Activated naive CD4-positive, alpha-beta T cell treated with Interleukin-2 at 50 U/mL for 16 hours (primary cell): Measurements from ENCODE around the gene SLC7A1.

Experiments used
- DNase-seq: peaks from one replicate; pipeline ENCODE4 v3.0.0-alpha.2; 2020

The SLC7A1 gene

DNA sequence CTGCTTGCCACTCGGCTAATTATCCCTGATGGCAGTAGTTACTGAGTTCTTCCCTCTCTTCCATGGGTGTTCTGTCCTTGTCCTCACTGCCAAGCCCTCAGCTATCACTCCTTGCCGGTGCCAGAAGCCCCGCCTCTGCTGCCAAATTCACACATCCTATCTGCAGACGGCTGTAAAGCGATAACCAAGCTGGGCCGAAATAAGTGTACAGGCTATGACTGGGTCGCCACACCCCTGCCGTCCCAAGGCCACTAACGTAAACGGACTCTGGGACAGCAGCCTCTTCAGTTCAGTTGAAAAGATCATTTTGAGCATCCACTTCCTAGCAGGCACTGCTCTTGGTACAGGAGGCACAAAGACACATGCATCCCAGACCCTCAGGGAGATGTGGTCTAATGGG lies 13.3 kb downstream of the SLC7A1 start:
- no peak for DNase-seq

DNA sequence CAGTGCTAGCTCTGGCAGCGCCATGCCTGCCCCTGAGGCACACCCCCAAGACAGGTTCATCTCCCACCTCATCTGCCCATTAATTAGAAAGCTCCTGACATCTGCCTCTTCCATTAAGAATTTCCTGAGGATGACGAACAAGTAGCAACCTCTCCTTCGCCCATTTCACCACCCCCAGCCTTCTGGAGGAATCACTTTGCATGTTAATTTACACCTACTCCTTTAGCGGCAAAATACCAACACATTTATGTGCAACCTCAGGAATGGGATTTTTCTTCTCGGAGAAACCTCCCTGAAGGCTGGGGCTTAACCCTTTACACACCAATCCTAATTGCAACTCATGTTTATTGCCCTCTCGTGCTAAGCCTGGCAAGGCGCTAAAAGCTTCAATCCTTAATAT lies 13.8 kb downstream of the SLC7A1 start:
- no peak for DNase-seq

DNA sequence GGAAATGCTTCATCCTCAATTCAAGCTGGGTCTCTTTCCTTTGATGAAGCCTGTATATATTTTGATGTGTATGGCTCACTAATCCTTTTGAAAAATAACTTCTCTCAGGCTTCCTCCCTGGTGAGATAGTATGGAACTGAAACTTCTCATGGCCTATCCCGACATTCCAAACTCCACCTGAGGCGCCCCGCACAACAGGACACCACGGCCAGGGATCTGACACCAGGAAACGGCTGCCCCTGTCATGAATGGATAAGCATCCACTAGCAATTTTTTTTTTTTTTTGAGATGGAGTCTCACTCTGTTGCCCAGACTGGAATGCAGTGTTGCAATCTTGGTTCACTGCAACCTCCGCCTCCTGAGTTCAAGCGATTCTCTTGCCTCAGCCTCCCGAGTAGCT lies 16.4 kb downstream of the SLC7A1 start:
- no peak for DNase-seq

DNA sequence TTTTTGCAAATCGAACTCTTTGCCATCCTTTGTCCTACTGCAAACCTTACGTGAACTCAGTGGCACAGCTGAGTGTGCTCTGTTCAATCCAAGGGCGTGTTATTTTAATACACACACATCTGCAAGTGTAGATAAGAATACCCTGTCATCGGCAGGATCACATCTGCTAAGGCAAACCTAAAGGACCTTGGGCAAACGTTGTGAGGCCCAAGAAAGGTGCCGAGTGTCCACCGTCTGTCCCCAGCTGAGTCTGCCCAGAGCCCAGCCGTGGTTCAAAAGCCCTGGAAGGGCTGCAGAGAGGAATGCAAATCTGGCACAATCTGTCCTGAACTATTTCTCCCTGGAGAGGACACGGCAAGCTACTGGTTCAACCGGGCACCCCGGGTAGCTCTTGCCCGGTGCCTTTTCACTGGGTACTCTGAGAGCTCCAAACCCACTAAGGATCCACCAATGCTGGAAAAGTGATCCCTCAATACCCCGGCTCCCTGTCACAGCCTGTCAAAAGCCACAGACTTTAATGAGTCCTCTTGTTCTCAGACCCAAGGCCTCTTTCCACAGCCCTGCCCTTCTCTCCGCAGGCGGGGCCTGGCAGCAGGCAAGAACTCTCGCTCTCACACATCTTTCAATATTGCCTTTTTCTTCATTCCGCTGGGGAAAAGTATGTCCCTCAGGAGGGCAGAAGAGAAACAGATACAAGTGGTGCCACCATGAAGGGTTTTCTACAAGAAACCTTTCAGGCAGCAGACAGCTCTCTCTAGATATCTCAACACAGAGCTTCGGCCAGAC lies 17.0 kb downstream of the SLC7A1 start:
- no peak for DNase-seq

DNA sequence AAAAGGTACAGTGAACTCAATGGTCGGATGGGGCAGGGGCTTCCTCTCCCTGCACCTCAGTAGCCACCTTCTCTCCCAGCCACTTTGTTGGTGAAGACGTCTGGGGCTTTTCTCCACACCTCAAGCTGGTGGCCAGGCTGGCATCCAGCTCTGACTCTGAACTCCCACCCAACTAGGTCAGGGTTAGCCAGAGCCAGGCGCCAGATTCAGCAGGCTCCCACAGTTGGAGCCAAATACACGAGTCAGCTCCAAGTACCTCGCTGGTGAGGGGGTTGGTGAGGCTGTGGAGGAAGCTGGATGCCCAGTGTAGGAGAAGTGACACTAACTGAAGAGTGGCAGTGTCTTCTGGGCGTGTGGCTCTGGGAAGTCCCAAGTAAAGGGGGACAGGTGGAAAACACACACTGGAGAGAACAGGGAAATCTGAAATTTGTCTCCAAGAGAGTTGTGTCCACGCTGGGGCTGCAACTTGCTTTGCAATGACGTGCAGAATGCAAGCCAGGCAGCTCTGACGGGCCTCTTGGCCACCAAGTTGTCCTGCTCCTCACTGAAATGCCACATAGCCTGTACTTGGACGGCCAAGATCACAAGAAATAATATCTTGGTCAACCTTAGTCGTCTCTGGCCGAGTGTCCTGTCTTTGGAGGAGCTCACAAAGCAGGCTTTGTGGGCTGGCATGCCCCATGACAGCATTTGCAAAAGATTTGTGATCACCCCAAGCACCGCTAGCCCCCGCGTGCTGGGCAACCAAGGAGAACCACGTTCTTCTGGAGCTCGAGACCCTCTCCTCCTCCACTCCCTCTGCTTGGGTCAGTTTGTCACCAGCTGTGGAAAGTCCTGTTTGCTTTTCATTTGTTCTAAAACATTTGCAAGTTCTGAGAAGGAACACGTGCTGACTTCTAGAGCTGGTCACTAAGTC lies 18.1 kb downstream of the SLC7A1 start:
- DNase-seq: no peak

DNA sequence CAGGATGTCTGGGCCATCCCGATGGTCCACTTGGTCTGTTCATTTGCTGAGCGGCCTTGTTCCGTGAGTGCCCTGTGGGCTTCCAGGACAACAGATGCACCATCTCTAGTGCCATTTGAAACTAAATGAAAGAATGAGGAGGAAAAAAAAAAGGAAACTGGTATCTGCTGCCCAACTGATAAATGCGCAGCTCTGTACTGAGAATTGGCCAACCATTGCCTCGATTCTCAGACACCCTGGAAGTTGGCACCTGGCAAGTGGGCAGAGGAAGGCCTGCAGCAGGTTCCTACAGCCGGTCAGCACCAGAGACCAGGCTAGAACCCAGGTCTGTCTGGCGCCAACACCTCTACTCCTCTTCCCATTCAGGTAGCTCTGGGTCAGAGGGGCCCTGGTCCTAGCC lies 18.9 kb downstream of the SLC7A1 start:
- DNase-seq: no peak

DNA sequence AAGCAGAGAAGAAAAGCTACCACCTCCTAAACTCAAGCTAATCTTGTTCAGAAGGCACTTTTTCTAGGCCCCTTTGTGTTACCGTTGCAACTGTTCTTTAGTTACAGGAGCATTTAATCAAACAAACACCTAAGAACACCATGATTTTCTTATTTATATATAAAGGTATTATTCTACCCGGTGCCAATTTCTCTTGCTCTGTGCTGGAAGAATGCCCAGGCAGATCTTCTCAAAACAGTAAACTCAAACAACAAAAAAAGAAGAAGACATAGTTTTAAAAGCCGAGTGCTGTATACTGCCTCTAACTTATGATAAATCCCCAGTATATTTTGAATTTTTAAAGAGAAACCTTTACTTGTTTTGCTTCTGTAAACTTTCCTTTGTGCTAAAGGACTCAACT lies 20.4 kb downstream of the SLC7A1 start:
- DNase-seq: no peak

DNA sequence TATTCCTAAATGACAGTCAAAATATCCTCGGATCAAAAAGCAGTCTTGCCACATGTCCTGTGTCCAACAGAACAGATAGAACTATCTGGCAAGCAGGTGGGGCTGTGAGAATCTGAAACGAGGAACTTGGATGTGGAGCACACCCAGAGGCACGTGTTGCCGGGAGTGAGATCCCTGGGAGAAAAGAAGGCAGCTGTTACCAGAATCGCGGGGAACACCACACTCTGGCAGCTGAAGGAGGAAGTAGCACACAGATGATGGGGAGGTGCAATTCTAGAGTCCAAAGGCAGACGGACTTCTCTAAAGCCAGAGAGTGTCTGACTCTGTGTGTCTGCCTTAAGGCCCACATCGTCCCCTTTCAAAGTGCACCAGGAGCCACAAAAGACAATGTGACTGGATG lies 22.3 kb downstream of the SLC7A1 start:
- DNase-seq: no peak

DNA sequence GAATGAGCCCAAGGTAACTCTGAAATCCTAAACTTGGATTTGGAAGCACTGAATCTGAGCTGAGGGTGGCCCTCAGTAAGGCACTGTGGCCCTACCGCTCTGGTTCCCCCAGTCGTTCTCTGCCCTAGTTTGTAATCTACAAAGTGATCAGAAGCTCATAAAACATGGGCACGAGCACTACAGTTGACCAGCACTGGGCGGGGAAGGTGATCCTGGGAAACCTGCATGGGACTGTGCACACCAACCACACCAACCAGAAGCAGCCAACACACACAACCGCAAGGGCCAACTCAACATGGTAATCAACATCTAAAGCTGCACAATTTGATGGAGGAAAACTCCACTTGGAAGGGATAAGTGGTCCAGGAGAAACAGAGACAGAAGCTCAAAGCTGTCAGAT lies 22.9 kb downstream of the SLC7A1 start:
- no peak for DNase-seq

DNA sequence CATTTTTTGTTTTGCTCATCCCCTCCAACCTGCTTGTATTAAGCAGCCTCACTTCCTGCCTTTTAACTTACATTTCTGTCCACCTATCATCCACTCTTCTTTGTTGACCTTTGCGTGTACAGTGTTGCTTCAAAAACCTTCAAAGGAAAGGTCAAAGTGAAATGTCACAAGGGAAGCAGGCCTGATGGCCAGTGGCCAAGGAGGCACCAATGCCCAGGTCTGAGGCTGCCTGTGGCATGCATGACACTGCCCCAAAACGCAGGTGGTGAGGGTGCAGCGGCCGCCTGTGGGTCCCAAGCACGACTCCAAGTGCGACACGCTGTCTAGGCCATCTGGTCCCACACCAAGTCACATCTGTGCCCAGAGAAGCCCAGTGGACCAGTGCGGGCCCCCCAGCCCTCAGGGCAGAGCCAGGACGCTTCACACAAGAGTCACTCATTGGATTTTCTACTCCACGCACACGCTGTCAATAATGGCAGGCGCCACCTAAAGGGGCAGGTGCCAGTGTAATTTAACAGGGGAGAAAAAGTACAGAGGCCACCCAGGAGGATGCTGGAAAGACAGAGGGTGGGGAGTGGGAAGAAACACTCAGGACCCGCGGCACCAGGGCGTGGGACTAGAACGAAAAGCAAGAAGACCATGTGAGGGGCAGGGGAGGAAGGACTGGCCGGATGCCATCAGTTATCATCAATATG lies 23.5 kb downstream of the SLC7A1 start:
- DNase-seq: no peak

DNA sequence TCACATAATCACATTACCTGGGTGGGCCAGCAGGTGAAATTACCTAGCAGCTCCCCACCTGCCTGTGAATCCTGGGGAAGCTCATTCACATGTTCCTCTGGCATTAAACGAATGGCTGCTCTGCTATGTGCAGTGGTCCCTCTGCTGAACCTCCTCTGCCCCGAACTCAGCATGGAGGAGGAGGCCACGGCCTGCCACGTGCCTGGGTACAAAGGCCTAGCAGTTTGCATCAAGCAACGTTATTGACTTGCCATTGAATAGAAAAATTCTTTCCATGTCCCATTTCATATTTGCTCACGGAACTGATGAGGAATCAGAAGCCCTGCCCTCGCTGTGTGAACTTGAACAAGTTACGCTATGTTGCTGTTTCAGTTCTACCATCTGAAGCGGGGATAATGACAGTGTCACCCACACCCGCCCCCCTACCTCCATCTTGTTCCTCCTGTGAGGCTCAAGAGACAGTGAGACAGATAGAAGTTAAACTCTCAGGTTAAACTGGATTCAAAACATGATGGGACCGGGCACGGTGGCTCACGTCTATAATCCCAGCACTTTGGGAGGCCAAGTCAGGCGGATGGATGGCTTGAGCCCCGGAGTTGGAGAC lies 25.3 kb downstream of the SLC7A1 start:
- DNase-seq: no peak

DNA sequence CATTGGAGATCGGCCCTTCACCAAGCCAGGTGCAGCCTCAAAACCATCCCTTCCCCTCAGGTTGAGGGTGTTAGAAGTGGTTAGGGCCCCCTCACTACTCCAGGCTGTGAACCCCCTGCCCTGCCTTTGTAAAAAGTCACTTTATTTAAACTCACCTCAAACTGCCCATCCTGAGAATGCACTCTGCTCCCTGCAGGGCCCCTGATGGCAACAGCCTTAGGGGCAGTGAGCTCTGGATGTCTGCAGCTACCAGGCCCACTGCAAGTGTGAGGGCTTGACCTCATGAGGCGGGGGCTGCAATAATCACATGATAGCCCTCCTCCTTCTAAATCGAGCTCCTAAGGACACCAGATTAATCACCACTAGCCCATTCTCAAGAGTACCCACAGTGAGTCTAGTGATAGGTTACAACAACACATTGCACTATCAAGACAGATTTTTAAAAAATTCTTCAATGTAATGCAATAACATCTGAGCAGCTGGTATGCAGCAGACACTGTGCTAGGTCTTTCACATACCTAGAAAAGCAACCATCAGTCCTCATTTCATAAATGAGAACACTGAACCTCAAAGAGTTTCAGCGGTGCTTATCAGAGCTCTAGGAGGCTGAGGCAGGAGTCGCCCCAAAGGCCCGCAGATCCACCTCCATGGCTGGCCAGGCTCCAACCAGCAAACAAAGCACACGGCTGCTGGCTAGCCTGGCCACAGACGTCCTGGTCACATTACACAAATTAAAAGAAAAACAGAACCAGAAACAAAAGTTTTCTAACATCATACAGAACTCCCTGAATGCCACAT lies 26.0 kb downstream of the SLC7A1 start:
- DNase-seq: no peak

DNA sequence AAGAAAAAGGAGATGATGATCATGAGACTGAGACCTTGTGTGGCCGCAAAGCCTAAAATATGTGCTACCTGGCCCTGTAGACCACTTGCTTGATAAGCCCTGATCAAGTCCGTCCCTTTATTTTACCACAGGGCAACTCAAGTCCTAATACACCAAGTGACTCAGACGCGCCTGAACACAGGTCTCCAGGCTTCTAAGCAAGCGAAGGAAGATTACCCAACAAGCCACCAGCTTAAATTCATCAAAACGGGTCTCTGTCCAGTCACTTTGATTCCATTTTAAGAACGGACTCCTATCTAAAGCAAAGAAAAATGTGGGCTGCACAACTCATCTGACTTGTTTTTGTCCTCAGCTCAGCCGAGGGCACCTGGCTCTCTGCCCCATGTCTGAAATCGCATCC lies 26.8 kb downstream of the SLC7A1 start:
- no peak for DNase-seq

DNA sequence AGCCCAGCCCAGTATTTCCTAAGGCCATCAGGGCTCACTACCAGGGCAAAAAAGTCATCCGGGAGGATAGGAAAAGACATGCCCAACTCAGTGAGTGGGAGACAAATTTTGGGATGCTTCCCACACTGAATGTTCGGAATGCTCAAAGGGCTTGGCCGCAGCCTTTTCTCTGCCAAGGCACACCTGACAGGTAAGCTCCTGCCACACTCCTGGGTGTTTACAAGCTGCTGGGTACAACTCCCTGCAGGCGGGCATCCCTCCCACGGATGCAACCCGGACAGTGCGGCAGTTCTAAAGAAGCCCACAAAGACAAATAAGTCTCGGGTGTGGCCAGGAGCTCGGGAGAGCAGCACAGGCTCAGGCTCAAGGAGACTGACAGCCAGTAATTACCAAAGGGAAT lies 28.1 kb downstream of the SLC7A1 start:
- no peak for DNase-seq

DNA sequence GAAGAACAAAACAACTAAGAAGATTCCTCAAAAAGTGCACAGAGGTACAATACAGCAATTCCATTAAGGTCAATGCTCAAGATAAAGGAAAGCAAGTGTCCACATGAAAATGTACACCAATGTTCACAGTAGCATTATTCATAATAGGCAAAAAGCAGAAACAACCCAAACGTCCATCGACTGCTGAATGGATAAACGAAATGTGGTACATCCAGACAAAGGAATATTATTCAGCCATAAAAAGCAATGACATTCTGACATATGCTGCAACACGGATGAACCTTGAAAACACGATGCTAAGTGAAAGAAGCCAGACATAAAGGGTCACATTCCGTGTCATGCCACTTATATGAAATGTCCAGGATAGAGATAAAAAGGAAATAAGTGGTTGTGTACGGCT lies 29.3 kb downstream of the SLC7A1 start:
- no peak for DNase-seq

DNA sequence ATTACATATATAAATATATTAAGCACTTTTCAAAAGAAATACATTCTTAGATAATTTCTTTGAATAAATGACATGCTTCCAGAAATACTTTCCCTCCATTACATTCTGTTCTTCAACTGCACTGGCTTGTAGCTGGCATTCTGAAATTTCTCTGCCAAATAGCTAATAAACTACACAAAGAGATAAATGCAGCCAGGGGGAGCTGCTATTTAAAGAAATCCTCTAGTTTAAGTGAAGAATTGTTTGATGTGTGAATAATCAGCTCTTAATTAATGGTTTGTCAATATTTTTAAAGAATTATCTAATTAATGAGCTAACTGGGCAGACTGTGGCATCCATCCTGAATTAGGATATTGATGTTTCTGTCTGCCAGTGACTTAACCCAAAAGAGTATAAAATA lies 30.7 kb downstream of the SLC7A1 start:
- no peak for DNase-seq

DNA sequence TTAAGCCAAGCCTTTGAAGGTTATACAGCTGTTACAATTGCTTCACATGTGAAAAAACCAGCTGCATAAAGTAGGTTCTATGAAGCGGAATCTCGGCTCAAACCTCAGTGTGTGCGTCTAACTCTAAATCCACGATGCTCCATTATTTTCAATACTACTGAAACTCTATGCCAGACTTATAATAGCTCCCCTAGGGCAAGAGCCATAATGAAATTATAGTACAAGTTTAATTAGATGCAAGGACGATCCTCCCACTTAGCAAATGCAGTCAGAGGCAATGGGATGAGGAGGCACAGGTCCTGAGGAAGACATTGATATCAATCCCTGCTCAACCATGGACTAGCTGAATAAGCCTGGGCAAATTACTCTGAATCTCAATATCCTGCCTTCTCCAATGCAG lies 31.1 kb downstream of the SLC7A1 start:
- DNase-seq: no peak

DNA sequence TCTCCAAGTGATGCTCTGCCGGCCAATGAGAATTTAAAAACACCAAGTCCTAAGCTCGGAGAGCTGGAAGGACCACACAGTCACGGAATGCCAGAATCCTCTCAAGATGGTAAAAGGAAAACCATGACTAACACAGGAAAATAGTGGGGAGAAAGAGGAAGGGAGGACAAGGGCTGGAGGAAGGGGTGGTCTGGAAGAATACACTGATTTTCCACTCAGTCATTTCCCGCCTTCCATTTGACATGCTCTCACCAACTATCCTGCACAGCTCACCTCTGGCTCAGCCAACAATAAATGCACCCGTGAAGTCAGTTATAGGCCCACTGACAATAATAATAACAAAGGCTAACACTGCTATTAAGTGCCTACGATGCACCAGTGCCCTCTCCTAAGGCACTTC lies 31.5 kb downstream of the SLC7A1 start:
- DNase-seq: no peak

DNA sequence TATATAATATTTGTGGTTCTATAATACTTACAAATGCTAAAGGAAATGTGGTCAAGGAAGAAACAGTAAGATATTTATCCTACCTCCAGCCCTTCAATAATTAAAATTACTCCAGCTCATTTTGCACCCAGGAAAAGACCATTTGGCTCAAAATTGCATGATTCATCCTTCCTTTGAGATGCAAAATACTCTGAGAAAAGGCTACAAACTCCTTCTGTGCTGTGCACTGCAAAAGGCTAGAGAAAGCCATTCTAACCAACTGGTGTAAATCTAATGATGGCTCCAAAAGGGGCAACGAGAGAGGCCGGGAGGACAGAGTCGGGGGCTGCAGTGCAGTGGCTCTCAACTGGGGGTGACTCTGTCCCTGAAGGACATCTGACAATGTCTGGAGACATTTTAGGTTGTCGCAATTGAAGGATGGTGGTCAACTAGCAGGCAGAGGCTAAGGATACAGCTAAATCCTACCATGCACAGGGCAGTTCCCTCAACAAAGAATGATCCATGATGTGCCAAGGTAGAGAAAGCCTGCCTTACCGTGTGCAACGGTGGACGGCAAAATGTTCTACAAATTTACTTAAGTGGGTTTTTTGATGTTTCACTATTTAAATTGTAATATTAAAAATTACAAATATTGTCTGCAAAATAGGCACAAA lies 32.6 kb downstream of the SLC7A1 start:
- DNase-seq: no peak

DNA sequence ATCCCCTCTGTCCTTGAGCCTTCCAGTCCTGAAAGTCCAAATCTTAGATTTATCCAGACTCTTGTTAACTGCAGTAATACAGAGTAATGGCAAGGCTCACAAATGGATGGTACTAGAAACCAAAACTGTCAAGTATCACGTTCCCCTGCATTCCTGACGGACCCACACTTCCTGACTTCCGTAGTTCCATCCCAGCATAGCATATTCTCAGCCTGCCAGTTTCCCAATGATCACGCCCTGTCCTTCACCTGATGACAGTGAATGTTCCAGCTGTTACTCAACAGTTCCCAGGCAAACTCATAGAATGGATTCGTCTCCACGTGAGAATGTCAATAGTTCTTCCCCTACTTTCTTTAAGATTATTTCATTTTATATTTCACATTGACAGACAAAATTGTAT lies 33.6 kb downstream of the SLC7A1 start:
- DNase-seq: no peak

DNA sequence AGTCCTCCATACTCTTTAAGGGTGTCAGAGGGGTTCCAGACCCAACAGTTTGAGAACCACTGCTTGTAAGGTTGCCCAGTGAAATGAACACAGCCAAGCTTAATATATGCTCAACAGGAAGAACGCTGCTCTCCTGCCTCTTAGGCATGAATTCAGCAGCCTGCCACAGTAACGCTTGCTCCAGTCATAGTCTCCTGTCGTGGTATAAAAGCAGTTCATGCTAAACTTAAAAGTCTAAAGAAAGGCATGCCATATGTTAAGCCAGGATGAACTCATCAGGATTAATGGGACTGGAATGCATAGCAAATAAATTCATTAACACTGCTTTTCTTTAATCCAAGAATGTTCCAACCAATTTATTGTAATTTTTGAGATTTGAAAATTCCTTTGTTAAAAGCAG lies 38.7 kb downstream of the SLC7A1 start:
- DNase-seq: no peak

DNA sequence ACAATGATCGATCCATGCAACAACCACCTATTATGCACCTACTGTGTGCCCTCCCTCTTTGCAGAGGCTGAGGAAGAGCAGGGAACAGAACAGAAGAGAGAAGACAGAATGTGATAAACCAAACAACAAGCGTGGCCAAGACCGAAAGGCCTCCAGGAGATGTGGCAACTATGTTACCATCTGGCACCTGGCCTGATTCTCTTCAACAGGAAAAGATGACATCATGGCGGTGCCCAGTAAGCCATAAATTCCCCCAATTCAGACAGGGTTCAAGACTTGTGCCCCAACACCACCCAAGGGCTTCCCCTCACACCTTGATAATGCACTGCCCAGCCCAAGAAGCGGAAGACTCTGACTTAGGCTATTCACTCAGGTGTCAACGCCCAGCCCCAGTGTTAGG lies 44.3 kb downstream of the SLC7A1 start:
- no peak for DNase-seq
